22Rv1 (cell line): ENCODE results near the gene IFT80.

Source experiments
- ZFX ChIP-seq: fragments of 450-650 bp; IDR thresholded peaks from 2 replicates; pipeline ENCODE4 v1.6.1; 2017; ENCODE audit warnings: antibody characterized with exemption, borderline replicate concordance
- TF ChIP-seq, protein P1 (sequence below): fragments of 450-650 bp; IDR thresholded peaks from 2 replicates; pipeline ENCODE4 v1.5.1; 2017; ENCODE audit warnings: mild to moderate bottlenecking

DNA sequence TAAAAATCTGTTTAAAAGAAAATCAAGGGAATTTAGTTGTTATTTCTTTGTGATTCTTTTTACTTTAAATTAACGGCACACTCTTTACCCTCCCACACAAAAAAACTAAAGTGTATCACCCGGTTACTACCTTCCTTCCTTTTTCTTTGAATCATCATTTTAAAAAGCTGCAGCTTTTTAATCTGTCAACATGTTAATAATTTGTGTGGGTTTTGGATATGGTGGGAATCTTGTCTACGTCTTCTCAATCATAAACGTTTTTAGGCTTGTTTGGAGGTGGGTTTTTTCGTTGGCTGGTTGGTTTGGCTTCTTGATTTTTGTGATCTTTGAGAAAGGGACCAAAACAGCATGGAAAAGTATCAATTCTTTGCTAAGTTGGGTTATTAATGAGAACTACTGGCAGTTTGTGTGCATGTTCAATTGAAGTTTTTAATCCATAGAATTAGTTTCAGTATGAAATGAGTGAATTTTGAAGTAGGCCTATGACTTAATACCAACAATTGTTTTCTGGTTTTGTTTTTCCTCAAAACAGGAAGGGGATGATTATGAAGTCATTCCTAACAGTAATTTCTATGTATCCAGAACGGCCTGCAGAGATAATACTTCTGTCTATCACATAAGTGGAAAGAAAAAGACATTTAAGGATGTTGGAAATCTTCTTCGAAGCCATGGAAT, 4.9 kb upstream of the IFT80 start:
- TF ChIP-seq, protein P1, sequence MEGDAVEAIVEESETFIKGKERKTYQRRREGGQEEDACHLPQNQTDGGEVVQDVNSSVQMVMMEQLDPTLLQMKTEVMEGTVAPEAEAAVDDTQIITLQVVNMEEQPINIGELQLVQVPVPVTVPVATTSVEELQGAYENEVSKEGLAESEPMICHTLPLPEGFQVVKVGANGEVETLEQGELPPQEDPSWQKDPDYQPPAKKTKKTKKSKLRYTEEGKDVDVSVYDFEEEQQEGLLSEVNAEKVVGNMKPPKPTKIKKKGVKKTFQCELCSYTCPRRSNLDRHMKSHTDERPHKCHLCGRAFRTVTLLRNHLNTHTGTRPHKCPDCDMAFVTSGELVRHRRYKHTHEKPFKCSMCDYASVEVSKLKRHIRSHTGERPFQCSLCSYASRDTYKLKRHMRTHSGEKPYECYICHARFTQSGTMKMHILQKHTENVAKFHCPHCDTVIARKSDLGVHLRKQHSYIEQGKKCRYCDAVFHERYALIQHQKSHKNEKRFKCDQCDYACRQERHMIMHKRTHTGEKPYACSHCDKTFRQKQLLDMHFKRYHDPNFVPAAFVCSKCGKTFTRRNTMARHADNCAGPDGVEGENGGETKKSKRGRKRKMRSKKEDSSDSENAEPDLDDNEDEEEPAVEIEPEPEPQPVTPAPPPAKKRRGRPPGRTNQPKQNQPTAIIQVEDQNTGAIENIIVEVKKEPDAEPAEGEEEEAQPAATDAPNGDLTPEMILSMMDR, result no peak
- TF ChIP-seq ZFX, result no peak
